ENCODE measurements around the gene SKOR2.

Gene SKOR2

DNA sequence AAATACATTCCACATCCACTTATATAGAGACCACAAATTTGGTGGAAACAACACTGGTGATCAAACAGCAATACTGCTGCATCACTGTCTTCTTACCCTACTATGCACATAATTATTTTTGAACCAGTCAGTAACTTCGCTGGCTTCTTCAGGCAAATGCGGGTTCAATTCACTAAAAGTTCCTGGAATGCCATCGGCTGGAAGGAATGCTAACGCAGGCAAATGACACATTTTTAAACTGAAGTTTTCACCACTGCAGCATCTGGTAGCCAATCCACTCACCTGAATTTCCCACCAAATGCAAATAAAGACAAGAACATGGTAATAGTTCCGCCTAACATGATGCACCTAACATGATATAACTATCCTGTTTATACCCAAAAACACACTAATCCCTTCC lies 91.2 kb downstream of the SKOR2 start:
- DNase-seq: no peak
- TF ChIP-seq GATA1 (IDR thresholded peaks at IDR 0.05; ENCODE audit: low read depth, low read length) (no peak), POLR2A (IDR thresholded peaks at IDR 0.05; ENCODE audit: low read length) (no peak)

DNA sequence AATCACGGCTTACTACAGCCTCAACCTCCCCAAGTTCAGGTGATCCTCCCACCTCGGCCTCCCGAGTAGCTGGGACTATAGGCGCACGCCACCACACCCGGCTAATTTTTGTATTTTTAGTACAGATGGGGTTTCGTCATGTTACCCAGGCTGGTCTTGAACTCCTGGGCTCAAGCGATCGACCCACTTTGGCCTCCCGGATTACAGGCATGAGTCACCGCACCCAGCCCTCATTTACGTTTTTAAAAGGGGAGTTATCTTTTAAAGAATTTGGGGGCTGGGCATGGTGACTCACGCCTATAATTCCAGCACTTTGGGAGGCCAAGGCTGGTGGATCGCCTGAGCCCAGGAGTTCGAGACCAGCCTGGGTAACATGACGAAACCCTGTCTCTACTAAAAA lies 93.1 kb downstream of the SKOR2 start:
- peak; percentile 26 to 52 for DNase-seq

All from erythroblast (primary cell).